A549 (cell line): ENCODE measurements around the gene EIF4G3.

ENCODE experiments used
- CBX8 ChIP-seq: fragments of 200-600 bp; sonication (generic); IDR thresholded peaks from 2 replicates; pipeline ENCODE4 v1.6.1; 2016
- CEBPB ChIP-seq, 2 experiments: fragments of >200 bp in 1 of 2; sonication (Bioruptor Twin) in 1 of 2; formaldehyde crosslinking in 1 of 2; IDR thresholded peaks; 2 replicates each; pipeline ENCODE4 v1.6.1; 2012 to 2016
- CHD2 ChIP-seq: fragments of 150-350 bp; IDR thresholded peaks from 2 replicates; pipeline ENCODE4 v1.6.1; 2014; ENCODE audit warnings: low read length; ENCODE audit not compliant: partially characterized antibody
- CTCF ChIP-seq: fragments of >200 bp; sonication (Bioruptor Twin); formaldehyde crosslinking; IDR thresholded peaks from 3 replicates; pipeline ENCODE4 v1.5.1; 2016
- EP300 ChIP-seq, 2 experiments: fragments of >200 bp; sonication (Bioruptor Twin); formaldehyde crosslinking; IDR thresholded peaks; 2 replicates in 1 of 2; 3 replicates in 1 of 2; pipeline ENCODE4 v1.6.1; 2016 to 2017
- HDAC2 ChIP-seq: fragments of 200-600 bp; sonication (generic); IDR thresholded peaks from 2 replicates; pipeline ENCODE4 v1.6.1; 2016
- HOXB5 ChIP-seq: fragments of 250-450 bp; sonication (Bioruptor Pico); IDR thresholded peaks from 2 replicates; pipeline ENCODE4 v1.5.0; 2020; ENCODE audit warnings: mild to moderate bottlenecking, moderate library complexity
- MAZ ChIP-seq: fragments of 150-350 bp; IDR thresholded peaks from 2 replicates; pipeline ENCODE4 v1.6.1; 2014; ENCODE audit warnings: antibody characterized with exemption, low read depth, low read length, borderline replicate concordance
- PHF8 ChIP-seq: fragments of 200-600 bp; sonication (generic); IDR thresholded peaks from 2 replicates; pipeline ENCODE4 v1.6.1; 2016; ENCODE audit warnings: low read depth, mild to moderate bottlenecking, antibody characterized with exemption, moderate library complexity, borderline replicate concordance
- POLR2A ChIP-seq: IDR thresholded peaks from 2 replicates; pipeline ENCODE4 v1.6.1; 2012; ENCODE audit warnings: mild to moderate bottlenecking, low read length
- RCOR1 ChIP-seq: fragments of 150-350 bp; IDR thresholded peaks from 2 replicates; pipeline ENCODE4 v1.6.1; 2014; ENCODE audit warnings: antibody characterized with exemption, low read length, low read depth
- TF ChIP-seq, protein P1 (sequence below): fragments of 200-600 bp; sonication (generic); IDR thresholded peaks from 2 replicates; pipeline ENCODE4 v1.6.1; 2016; ENCODE audit warnings: antibody characterized with exemption, mild to moderate bottlenecking, moderate library complexity

GRCh38 chr1:21089731-21090130, 87.0 kb downstream of the EIF4G3 start:
- TF ChIP-seq PHF8 (no peak), CHD2 (no peak), CTCF (no peak), RCOR1 (no peak), HDAC2 (no peak), CBX8 (no peak), MAZ (no peak), EP300 (IDR thresholded peaks at IDR 0.05) (no peak), POLR2A (no peak), CEBPB (IDR thresholded peaks at IDR 0.05) (no peak), HOXB5 (CRISPR knock-in tag) (no peak)
- TF ChIP-seq, protein P1, sequence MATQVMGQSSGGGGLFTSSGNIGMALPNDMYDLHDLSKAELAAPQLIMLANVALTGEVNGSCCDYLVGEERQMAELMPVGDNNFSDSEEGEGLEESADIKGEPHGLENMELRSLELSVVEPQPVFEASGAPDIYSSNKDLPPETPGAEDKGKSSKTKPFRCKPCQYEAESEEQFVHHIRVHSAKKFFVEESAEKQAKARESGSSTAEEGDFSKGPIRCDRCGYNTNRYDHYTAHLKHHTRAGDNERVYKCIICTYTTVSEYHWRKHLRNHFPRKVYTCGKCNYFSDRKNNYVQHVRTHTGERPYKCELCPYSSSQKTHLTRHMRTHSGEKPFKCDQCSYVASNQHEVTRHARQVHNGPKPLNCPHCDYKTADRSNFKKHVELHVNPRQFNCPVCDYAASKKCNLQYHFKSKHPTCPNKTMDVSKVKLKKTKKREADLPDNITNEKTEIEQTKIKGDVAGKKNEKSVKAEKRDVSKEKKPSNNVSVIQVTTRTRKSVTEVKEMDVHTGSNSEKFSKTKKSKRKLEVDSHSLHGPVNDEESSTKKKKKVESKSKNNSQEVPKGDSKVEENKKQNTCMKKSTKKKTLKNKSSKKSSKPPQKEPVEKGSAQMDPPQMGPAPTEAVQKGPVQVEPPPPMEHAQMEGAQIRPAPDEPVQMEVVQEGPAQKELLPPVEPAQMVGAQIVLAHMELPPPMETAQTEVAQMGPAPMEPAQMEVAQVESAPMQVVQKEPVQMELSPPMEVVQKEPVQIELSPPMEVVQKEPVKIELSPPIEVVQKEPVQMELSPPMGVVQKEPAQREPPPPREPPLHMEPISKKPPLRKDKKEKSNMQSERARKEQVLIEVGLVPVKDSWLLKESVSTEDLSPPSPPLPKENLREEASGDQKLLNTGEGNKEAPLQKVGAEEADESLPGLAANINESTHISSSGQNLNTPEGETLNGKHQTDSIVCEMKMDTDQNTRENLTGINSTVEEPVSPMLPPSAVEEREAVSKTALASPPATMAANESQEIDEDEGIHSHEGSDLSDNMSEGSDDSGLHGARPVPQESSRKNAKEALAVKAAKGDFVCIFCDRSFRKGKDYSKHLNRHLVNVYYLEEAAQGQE = no peak
